Kidney (tissue), 14 donors: ENCODE data around the gene OTOS. TPM values are rescaled to one million over a fixed set of nuclear protein-coding genes. Genes with fewer than 3 reads are reported as not detected.

Experiments used
- DNase-seq, 5 donors: peaks; one replicate each; pipeline ENCODE4 v3.0.0-alpha.2; 2013 to 2020
- FAIRE-seq: peaks from 2 replicates; lab custom pipeline; 2012; peaks lifted over from hg19 to GRCh38; lab: Jason Lieb, UNC
- H3K27ac ChIP-seq, 2 donors: one replicate each; pipeline ENCODE4 v1.7.0; 2013; ENCODE audit warnings: low read depth in 2 of 2, low read length in 2 of 2, inconsistent platforms in 1 of 2
- H3K27me3 ChIP-seq: one replicate; pipeline ENCODE4 v1.7.1; 2013; ENCODE audit warnings: low read length, inconsistent platforms; ENCODE audit not compliant: control insufficient read depth, insufficient read depth
- H3K36me3 ChIP-seq, 3 donors: one replicate each; pipeline versions ENCODE4 v1.7.0 to v1.7.1; 2013; ENCODE audit warnings: low read length in 3 of 3, control low read depth in 1 of 3, inconsistent platforms in 1 of 3; ENCODE audit not compliant: insufficient read depth in 3 of 3, control insufficient read depth in 2 of 3
- H3K4me1 ChIP-seq, 3 donors: one replicate each; pipeline versions ENCODE4 v1.7.0 to v1.7.1; 2013; ENCODE audit warnings: low read length in 3 of 3, inconsistent platforms in 1 of 3, low read depth in 1 of 3; ENCODE audit not compliant: control insufficient read depth in 2 of 3, insufficient read depth in 2 of 3
- H3K4me3 ChIP-seq, 3 donors: one replicate each; pipeline versions ENCODE4 v1.7.0 to v1.8.1; 2013; ENCODE audit warnings: low read length in 3 of 3, control low read depth in 1 of 3, inconsistent platforms in 1 of 3
- H3K9ac ChIP-seq, 3 donors: one replicate each; pipeline versions ENCODE4 v1.7.0 to v1.7.1; 2013; ENCODE audit warnings: low read length in 3 of 3, control low read depth in 1 of 3, inconsistent platforms in 1 of 3
- H3K9me3 ChIP-seq, 3 donors: one replicate each; pipeline versions ENCODE4 v1.7.0 to v1.7.1; 2013; ENCODE audit warnings: low read length in 3 of 3, control low read depth in 1 of 3, inconsistent platforms in 1 of 3; ENCODE audit not compliant: control insufficient read depth in 2 of 3, insufficient read depth in 1 of 3
- CTCF ChIP-seq: IDR thresholded peaks from 3 replicates; pipeline ENCODE4 v1.5.1; 2012; ENCODE audit warnings: mild to moderate bottlenecking, moderate library complexity, borderline replicate concordance; ENCODE audit not compliant: insufficient read depth; ENCODE audit errors: extremely low read depth
- intact Hi-C: fragments of 100-400 bp; cut with DNase I; formaldehyde crosslinking; loops from one replicate; pipeline ENCODE4 v1.11.1; 2022
- polyA plus RNA-seq: library from polyadenylated mRNA; stranded (reverse); fragments of 350-450 nt; fragmentation: Illumina TruSeq; extraction: RNeasy Lipid Tissue Mini Kit (QIAGEN cat#74804); gene quantifications from one replicate; pipeline ENCODE4 v1.2.3, GENCODE V29; 2014; ENCODE audit warnings: low read depth, low replicate concordance; ENCODE audit not compliant: insufficient read depth
- total RNA-seq: library from RNA; stranded (reverse); fragmentation: NEBNext Ultra II Directional; extraction: Animal tissue kit (Norgen Biotek cat#: 25700); gene quantifications from one replicate; pipeline ENCODE4 v1.2.1, GENCODE V29; 2021
- donor health status: control.
- donor health status: control.
- donor health status: control.
- donor health status: control.
- donor health status: control.
- donor health status: DM: yes; HTN: yes; CAD: no.
- donor health status: Normal renal cell carcinoma (clear cell type).

Gene OTOS
- total and polyA plus RNA-seq, 2 donors from 2014 or later = 1.5 to 4.6 TPM

GRCh38 chr2:240174496-240174895 lies 34.0 kb upstream of the OTOS start:
- DNase-seq (no peak), FAIRE-seq (no peak)
- Histone ChIP-seq H3K36me3 (no peaks in the 10 kb centered on the region), H3K27me3 (no peaks in the 10 kb centered on the region), H3K9ac (no peak overlapping the region), H3K4me1 (no peaks in the 10 kb centered on the region), H3K4me3 (no peak overlapping the region), H3K9me3 (no peaks in the 10 kb centered on the region), H3K27ac (no peak overlapping the region)
- intact Hi-C loops = no loop called here
- no peak for TF ChIP-seq CTCF

- intact Hi-C loops = no loop called here
Measured at GRCh38 chr2:240172071-240172895, 31.8 kb upstream of the OTOS start.

GRCh38 chr2:240170883-240171282 lies 30.4 kb upstream of the OTOS start:
- Histone ChIP-seq H3K9ac (no peak overlapping the region), H3K4me3 (no peak overlapping the region), H3K27ac (no peak overlapping the region), H3K27me3 (no peaks in the 10 kb centered on the region), H3K9me3 (no peaks in the 10 kb centered on the region), H3K4me1 (no peaks in the 10 kb centered on the region), H3K36me3 (no peaks in the 10 kb centered on the region)
- FAIRE-seq (no peak), DNase-seq (peak in 1 of 5 donors; percentile 14)
- intact Hi-C loops = no loop called here
- no peak for TF ChIP-seq CTCF

More at GRCh38 chr2:240172071-240172895, 31.8 kb upstream of the OTOS start:
- H3K36me3 ChIP-seq = no peaks in the 10 kb centered on the region
- H3K4me3 ChIP-seq = no peak overlapping the region
- H3K9me3 ChIP-seq = no peaks in the 10 kb centered on the region
- H3K27ac ChIP-seq = no peak overlapping the region
- H3K9ac ChIP-seq = no peak overlapping the region
- H3K4me1 ChIP-seq = no peaks in the 10 kb centered on the region
- H3K27me3 ChIP-seq = no peaks in the 10 kb centered on the region
- no peak for FAIRE-seq
- DNase-seq = no peak
- TF ChIP-seq CTCF = no peak

GRCh38 chr2:240170354-240170735 lies 29.9 kb upstream of the OTOS start:
- DNase-seq = peak in 4 of 5 donors; percentile 19 to 69 (median 56)

More at GRCh38 chr2:240170354-240170735, 29.9 kb upstream of the OTOS start:
- TF ChIP-seq CTCF = no peak
- Histone ChIP-seq H3K27me3 (no peaks in the 10 kb centered on the region), H3K9ac (no peak overlapping the region), H3K9me3 (no peaks in the 10 kb centered on the region), H3K4me1 (no peaks in the 10 kb centered on the region), H3K27ac (no peak overlapping the region), H3K4me3 (no peak overlapping the region), H3K36me3 (no peaks in the 10 kb centered on the region)
- intact Hi-C loops = no loop called here
- FAIRE-seq = no peak
